Kidney (tissue), 14 donors: ENCODE results near the gene EMC1. TPM values are rescaled to one million over a fixed set of nuclear protein-coding genes. Genes with fewer than 3 reads are reported as not detected.

ENCODE experiments used
- DNase-seq, 5 donors: peaks; one replicate each; pipeline ENCODE4 v3.0.0-alpha.2; 2013 to 2020
- FAIRE-seq: peaks from 2 replicates; lab custom pipeline; 2012; peaks lifted over from hg19 to GRCh38; lab: Jason Lieb, UNC
- H3K27ac ChIP-seq, 2 donors: one replicate each; pipeline ENCODE4 v1.7.0; 2013; ENCODE audit warnings: low read depth in 2 of 2, low read length in 2 of 2, inconsistent platforms in 1 of 2
- H3K27me3 ChIP-seq: one replicate; pipeline ENCODE4 v1.7.1; 2013; ENCODE audit warnings: low read length, inconsistent platforms; ENCODE audit not compliant: control insufficient read depth, insufficient read depth
- H3K36me3 ChIP-seq, 3 donors: one replicate each; pipeline versions ENCODE4 v1.7.0 to v1.7.1; 2013; ENCODE audit warnings: low read length in 3 of 3, control low read depth in 1 of 3, inconsistent platforms in 1 of 3; ENCODE audit not compliant: insufficient read depth in 3 of 3, control insufficient read depth in 2 of 3
- H3K4me1 ChIP-seq, 3 donors: one replicate each; pipeline versions ENCODE4 v1.7.0 to v1.7.1; 2013; ENCODE audit warnings: low read length in 3 of 3, inconsistent platforms in 1 of 3, low read depth in 1 of 3; ENCODE audit not compliant: control insufficient read depth in 2 of 3, insufficient read depth in 2 of 3
- H3K4me3 ChIP-seq, 3 donors: one replicate each; pipeline versions ENCODE4 v1.7.0 to v1.8.1; 2013; ENCODE audit warnings: low read length in 3 of 3, control low read depth in 1 of 3, inconsistent platforms in 1 of 3
- H3K9ac ChIP-seq, 3 donors: one replicate each; pipeline versions ENCODE4 v1.7.0 to v1.7.1; 2013; ENCODE audit warnings: low read length in 3 of 3, control low read depth in 1 of 3, inconsistent platforms in 1 of 3
- H3K9me3 ChIP-seq, 3 donors: one replicate each; pipeline versions ENCODE4 v1.7.0 to v1.7.1; 2013; ENCODE audit warnings: low read length in 3 of 3, control low read depth in 1 of 3, inconsistent platforms in 1 of 3; ENCODE audit not compliant: control insufficient read depth in 2 of 3, insufficient read depth in 1 of 3
- CTCF ChIP-seq: IDR thresholded peaks from 3 replicates; pipeline ENCODE4 v1.5.1; 2012; ENCODE audit warnings: mild to moderate bottlenecking, moderate library complexity, borderline replicate concordance; ENCODE audit not compliant: insufficient read depth; ENCODE audit errors: extremely low read depth
- intact Hi-C: fragments of 100-400 bp; cut with DNase I; formaldehyde crosslinking; loops from one replicate; pipeline ENCODE4 v1.11.1; 2022
- polyA plus RNA-seq: library from polyadenylated mRNA; stranded (reverse); fragments of 350-450 nt; fragmentation: Illumina TruSeq; extraction: RNeasy Lipid Tissue Mini Kit (QIAGEN cat#74804); gene quantifications from one replicate; pipeline ENCODE4 v1.2.3, GENCODE V29; 2014; ENCODE audit warnings: low read depth, low replicate concordance; ENCODE audit not compliant: insufficient read depth
- total RNA-seq: library from RNA; stranded (reverse); fragmentation: NEBNext Ultra II Directional; extraction: Animal tissue kit (Norgen Biotek cat#: 25700); gene quantifications from one replicate; pipeline ENCODE4 v1.2.1, GENCODE V29; 2021
- donor health status: control.
- donor health status: control.
- donor health status: control.
- donor health status: control.
- donor health status: control.
- donor health status: DM: yes; HTN: yes; CAD: no.
- donor health status: Normal renal cell carcinoma (clear cell type).

The EMC1 gene
- total and polyA plus RNA-seq, 2 donors from 2014 or later = 14.7 to 42.0 TPM

- H3K9ac ChIP-seq = no peak overlapping the region
- no peak overlapping the region for H3K27ac ChIP-seq
- no peak overlapping the region for H3K4me3 ChIP-seq
- DNase-seq (peak in 2 of 5 donors; percentile 19 to 54), FAIRE-seq (no peak)
- peaks cover 19 to 82% (median 43%) of the 10 kb centered on the region in 3 donors for H3K36me3 ChIP-seq
- peaks cover 0 to 9% (median 0%) of the 10 kb centered on the region in 3 donors for H3K4me1 ChIP-seq
- intact Hi-C loops = no loop called here
- TF ChIP-seq CTCF = peak; percentile 22
- no peaks in the 10 kb centered on the region for H3K9me3 ChIP-seq
- no peaks in the 10 kb centered on the region for H3K27me3 ChIP-seq
These were observed 71.6 kb downstream of the EMC1 start for GRCh38 chr1:19179597-19180264.

GRCh38 chr1:19178734-19179398 lies 72.5 kb downstream of the EMC1 start:
- Histone ChIP-seq H3K9ac (no peak overlapping the region), H3K36me3 (peaks cover 17 to 83% (median 44%) of the 10 kb centered on the region in 3 donors), H3K9me3 (no peaks in the 10 kb centered on the region), H3K4me1 (peaks cover 0 to 9% (median 0%) of the 10 kb centered on the region in 3 donors), H3K27me3 (no peaks in the 10 kb centered on the region), H3K27ac (no peak overlapping the region), H3K4me3 (no peak overlapping the region)
- intact Hi-C loops = no loop called here
- TF ChIP-seq CTCF = no peak
- FAIRE-seq (no peak), DNase-seq (no peak)

- DNase-seq (no peak), FAIRE-seq (no peak)
- Histone ChIP-seq H3K4me1 (peaks cover 0 to 9% (median 0%) of the 10 kb centered on the region in 3 donors), H3K4me3 (no peak overlapping the region), H3K27me3 (no peaks in the 10 kb centered on the region), H3K9me3 (no peaks in the 10 kb centered on the region), H3K9ac (no peak overlapping the region), H3K27ac (no peak overlapping the region), H3K36me3 (peaks cover 20 to 82% (median 46%) of the 10 kb centered on the region in 3 donors)
- TF ChIP-seq CTCF = no peak
- intact Hi-C loops = no loop called here
These were observed 73.5 kb downstream of the EMC1 start for GRCh38 chr1:19177811-19178210.
